Measurements from ENCODE around the gene KANK2.

KANK2 gene
- long read RNA-seq, full-length matches to known transcripts = 3 of 28 reads
- long read RNA-seq, partial matches to known transcripts = 0 of 28 reads
- long read RNA-seq, other reads (novel, unspliced or antisense) = 25 of 28 reads

DNA sequence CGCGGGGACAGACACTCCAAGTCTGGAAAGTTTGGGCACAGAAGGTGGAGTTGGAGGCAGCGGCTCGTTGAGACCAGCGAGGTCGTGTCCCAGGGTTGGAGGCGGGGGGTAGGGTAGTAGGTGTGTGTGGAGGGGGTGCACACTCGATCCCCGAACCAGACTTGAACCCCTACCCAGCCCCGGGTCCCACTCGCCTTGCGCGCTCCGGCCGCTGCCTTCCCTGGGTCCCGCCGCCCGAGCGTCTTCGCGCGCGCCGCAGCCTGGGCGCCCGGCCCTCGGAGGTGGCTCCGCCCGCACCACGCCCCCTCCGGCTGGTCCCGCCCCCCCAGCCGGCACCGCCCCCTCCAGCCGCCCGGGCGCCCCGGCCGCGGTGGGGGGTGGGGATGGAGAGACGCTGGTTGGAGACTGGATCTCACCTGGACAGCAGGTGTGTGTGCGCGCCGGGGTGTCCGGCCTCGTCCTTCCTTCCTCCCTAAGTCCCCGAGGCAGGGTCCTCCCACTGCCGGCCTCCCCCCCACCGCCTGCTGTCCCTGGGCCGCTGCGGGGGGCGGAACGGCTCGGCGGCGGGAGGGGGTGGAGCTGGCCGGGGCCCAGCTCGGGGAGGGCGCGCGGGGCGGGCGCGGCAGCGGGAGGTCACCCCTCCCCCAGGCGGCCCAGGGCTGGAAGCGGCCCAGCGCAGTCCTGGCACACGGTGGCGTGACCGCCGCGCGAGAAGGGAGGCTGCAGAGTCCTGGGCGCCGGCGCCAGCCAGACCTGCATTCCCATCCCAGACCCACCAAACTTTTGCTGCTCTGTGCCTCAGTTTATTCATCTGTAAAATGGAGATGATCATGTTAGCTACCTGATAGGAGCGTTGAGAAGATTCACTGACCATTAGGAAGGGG, at the start of gene KANK2:
Gene KANK2, minus strand, starts transcription at position 255 of the 884 bp plus-strand sequence. CDS start 3,034 bp downstream, outside the sequence.
- peaks cover 7% of the 10 kb centered on the region for H3K27me3 ChIP-seq (ENCODE audit: insufficient read depth, poor library complexity, severe bottlenecking)
- H3K4me3 ChIP-seq (replicated peaks; ENCODE audit: insufficient read depth, low read length) = peak within 1 kb of the TSS; percentile 71
- no peak for TF ChIP-seq REST (IDR thresholded peaks at IDR 0.05; ENCODE audit: insufficient replicate concordance, low read depth)
- TF ChIP-seq SPI1 (IDR thresholded peaks at IDR 0.05; ENCODE audit: borderline replicate concordance, low read depth) = no peak
- TF ChIP-seq POLR2AphosphoS5 (IDR thresholded peaks at IDR 0.05; ENCODE audit: low read depth) = no peak
- peak in 1 of 2 experiments; percentile 47 for DNase-seq (ENCODE audit: low read depth in 1 of 2, low spot score in 1 of 2)
- no peak within 1 kb of the TSS for H3K27ac ChIP-seq (replicated peaks)

- no peak for TF ChIP-seq SPI1 (IDR thresholded peaks at IDR 0.05; ENCODE audit: borderline replicate concordance, low read depth)
- TF ChIP-seq CTCF (IDR thresholded peaks at IDR 0.05; ENCODE audit: insufficient read depth, low read length) = no peak
- DNase-seq (ENCODE audit: low read depth in 1 of 2, low spot score in 1 of 2) = no peak
- Histone ChIP-seq H3K27ac (replicated peaks) (no peak overlapping the region), H3K27me3 (ENCODE audit: insufficient read depth, poor library complexity, severe bottlenecking) (no peaks in the 10 kb centered on the region), H3K4me3 (replicated peaks; ENCODE audit: insufficient read depth, low read length) (no peak overlapping the region)
These were observed 49.6 kb upstream of the KANK2 start for GRCh38 chr19:11246941-11247340.

DNA sequence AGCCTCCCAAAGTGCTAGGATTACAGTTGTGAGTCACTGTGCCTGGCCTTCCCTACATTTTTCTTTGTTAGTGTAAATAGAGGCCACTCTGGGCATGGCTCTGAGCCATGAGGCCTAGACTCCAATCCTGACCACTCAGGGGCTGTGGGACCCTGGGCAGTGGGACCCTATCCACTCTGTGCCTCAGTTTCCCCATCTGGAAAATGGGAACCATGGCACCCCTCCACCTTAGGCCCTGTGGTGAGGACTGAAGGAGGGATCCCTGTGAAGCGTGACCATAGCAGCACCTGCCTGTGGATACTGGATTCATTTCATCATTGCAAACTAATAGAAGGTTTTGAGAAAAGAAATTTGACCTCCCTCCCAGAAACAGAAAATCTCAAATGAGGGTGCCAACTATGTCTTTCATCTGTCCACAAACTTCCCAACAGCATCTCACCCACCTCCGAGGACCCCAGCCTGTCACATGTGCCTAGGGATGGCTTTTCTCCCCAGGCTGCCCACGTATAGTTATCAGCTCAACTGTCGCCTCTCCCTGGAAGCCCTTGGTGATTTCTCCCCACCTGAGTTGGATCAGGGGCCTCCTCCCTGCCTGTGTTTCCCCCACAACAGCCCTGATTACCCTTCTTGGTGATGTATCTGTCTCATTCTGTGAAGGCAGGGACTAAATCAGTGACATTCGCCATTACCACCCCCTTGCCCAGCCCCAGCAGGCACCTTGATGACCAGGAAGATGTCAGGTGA, 47.7 kb upstream of the KANK2 start:
- Histone ChIP-seq H3K27ac (replicated peaks) (no peak overlapping the region), H3K27me3 (ENCODE audit: insufficient read depth, poor library complexity, severe bottlenecking) (no peaks in the 10 kb centered on the region), H3K4me3 (replicated peaks; ENCODE audit: insufficient read depth, low read length) (no peak overlapping the region)
- no peak for DNase-seq (ENCODE audit: low read depth in 1 of 2, low spot score in 1 of 2)
- TF ChIP-seq POLR2AphosphoS5 (IDR thresholded peaks at IDR 0.05; ENCODE audit: low read depth) (no peak), GABPA (IDR thresholded peaks at IDR 0.05; ENCODE audit: low read depth) (no peak), SPI1 (IDR thresholded peaks at IDR 0.05; ENCODE audit: borderline replicate concordance, low read depth) (no peak), REST (IDR thresholded peaks at IDR 0.05; ENCODE audit: insufficient replicate concordance, low read depth) (no peak), CTCF (IDR thresholded peaks at IDR 0.05; ENCODE audit: insufficient read depth, low read length) (no peak)

- H3K27me3 ChIP-seq (ENCODE audit: insufficient read depth, poor library complexity, severe bottlenecking) = no peaks in the 10 kb centered on the region
- H3K4me3 ChIP-seq (replicated peaks; ENCODE audit: insufficient read depth, low read length) = no peak overlapping the region; the same call in 1 of the 2 replicates
- DNase-seq (ENCODE audit: low read depth in 1 of 2, low spot score in 1 of 2) = no peak
- TF ChIP-seq SPI1 (IDR thresholded peaks at IDR 0.05; ENCODE audit: borderline replicate concordance, low read depth) (no peak), GABPA (IDR thresholded peaks at IDR 0.05; ENCODE audit: low read depth) (no peak), POLR2AphosphoS5 (IDR thresholded peaks at IDR 0.05; ENCODE audit: low read depth) (no peak), CTCF (IDR thresholded peaks at IDR 0.05; ENCODE audit: insufficient read depth, low read length) (no peak), REST (IDR thresholded peaks at IDR 0.05; ENCODE audit: insufficient replicate concordance, low read depth) (no peak)
- H3K27ac ChIP-seq (replicated peaks) = no peak overlapping the region
These were observed 46.4 kb upstream of the KANK2 start for GRCh38 chr19:11243798-11244169.
